Epithelial cell of proximal tubule (primary cell): ENCODE results near the gene SOX18. TPM values are rescaled to one million over a fixed set of nuclear protein-coding genes. Genes with fewer than 3 reads are reported as not detected.

Source experiments
- DNase-seq: peaks from one replicate; pipeline ENCODE4 v3.0.0-alpha.2; 2011; ENCODE audit warnings: low read depth
- H3K4me3 ChIP-seq: 2 replicates; pipeline ENCODE4 v1.5.1; 2011; ENCODE audit warnings: low read depth, mild to moderate bottlenecking, low read length
- CTCF ChIP-seq: conservative IDR thresholded peaks from 2 replicates; pipeline ENCODE4 v1.5.1; 2012; ENCODE audit warnings: low read depth, mild to moderate bottlenecking, low read length
- total RNA-seq: library from RNA; depleted of rRNA; stranded (reverse); fragments of >200 nt; gene quantifications from 2 replicates; pipeline ENCODE4 v1.2.3, GENCODE V29; 2015

SOX18 gene
- total RNA-seq, 1 donor from 2014 or later, result not detected

GRCh38 chr20:64010711-64011237, 38.7 kb downstream of the SOX18 start:
- H3K4me3 ChIP-seq, result no peak overlapping the region
- no peak for TF ChIP-seq CTCF
- DNase-seq, result no peak

GRCh38 chr20:64009811-64010387, 39.5 kb downstream of the SOX18 start:
- H3K4me3 ChIP-seq, result no peak overlapping the region
- TF ChIP-seq CTCF, result no peak
- DNase-seq, result no peak

GRCh38 chr20:64006902-64007301, 42.5 kb downstream of the SOX18 start:
- no peak overlapping the region for H3K4me3 ChIP-seq
- no peak for TF ChIP-seq CTCF
- DNase-seq, result no peak

GRCh38 chr20:64006490-64006889, 42.9 kb downstream of the SOX18 start:
- DNase-seq, result no peak
- TF ChIP-seq CTCF, result no peak
- H3K4me3 ChIP-seq, result no peak overlapping the region

GRCh38 chr20:64005394-64005793, 44.0 kb downstream of the SOX18 start:
- no peak overlapping the region for H3K4me3 ChIP-seq
- no peak for TF ChIP-seq CTCF
- no peak for DNase-seq

- no peak overlapping the region for H3K4me3 ChIP-seq
- no peak for DNase-seq
- TF ChIP-seq CTCF, result no peak
These were observed 45.3 kb downstream of the SOX18 start for GRCh38 chr20:64003960-64004725.

- H3K4me3 ChIP-seq, result no peak overlapping the region
- DNase-seq, result no peak
- no peak for TF ChIP-seq CTCF
These were observed 47.8 kb downstream of the SOX18 start for GRCh38 chr20:64001607-64002011.
